ENCODE measurements around the gene MCF2L2. TPM values are rescaled to one million over a fixed set of nuclear protein-coding genes. Genes with fewer than 3 reads are reported as not detected.

MCF2L2 gene
- total RNA-seq, 1 donor from 2014 or later, result not detected

DNA sequence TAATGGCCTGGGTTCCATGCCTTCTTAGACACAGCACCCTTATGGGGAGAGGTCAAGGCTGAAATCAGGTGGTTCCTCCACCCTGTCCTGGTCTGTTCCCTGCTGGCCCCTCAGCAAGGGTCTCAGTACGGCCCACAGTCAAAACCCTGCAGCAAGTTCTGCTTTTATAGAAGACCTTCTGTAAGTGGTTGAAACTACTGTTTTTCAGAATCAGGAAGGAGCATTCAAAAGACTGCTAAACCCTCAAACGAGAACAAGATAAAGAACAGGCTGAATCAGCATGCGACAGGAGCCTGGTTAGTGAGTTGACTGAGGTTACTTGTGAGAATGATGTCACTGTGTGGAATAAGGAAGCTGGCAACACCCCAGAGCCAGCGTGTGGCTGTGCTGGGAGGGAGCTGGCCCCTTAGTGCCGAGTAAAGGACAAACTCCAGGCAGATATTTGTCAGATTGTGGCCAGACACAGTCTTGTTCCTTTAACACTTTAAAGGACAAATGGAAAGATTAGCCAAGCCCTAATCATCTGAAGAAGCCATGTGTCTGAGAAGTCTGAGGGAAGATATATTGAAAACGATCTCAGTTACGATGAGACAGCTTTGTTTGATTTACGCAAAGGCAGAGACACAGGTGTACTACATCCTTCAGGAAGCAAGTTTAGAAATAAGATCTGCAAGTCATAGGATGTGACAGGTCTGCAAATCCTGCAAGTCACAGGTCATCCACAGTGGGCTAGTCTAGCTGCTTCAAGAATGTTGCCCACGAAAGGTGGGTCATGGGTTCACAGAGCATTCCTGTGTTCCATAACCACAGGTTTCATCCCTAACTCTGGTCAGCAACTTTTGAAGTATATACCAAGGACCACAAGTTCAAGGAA is 121.4 kb downstream of the MCF2L2 start:
- peak; percentile 61 to 85 for DNase-seq (ENCODE audit: low spot score in 2 of 2)
- Histone ChIP-seq H3K4me1 (no peaks in the 10 kb centered on the region), H3K36me3 (no peaks in the 10 kb centered on the region), H3K4me3 (no peak overlapping the region), H3K27me3 (no peaks in the 10 kb centered on the region), H3K9me3 (no peaks in the 10 kb centered on the region), H3K27ac (no peak overlapping the region)
- intact Hi-C loops (cut with DNase I), result no loop called here
- TF ChIP-seq, protein P1, sequence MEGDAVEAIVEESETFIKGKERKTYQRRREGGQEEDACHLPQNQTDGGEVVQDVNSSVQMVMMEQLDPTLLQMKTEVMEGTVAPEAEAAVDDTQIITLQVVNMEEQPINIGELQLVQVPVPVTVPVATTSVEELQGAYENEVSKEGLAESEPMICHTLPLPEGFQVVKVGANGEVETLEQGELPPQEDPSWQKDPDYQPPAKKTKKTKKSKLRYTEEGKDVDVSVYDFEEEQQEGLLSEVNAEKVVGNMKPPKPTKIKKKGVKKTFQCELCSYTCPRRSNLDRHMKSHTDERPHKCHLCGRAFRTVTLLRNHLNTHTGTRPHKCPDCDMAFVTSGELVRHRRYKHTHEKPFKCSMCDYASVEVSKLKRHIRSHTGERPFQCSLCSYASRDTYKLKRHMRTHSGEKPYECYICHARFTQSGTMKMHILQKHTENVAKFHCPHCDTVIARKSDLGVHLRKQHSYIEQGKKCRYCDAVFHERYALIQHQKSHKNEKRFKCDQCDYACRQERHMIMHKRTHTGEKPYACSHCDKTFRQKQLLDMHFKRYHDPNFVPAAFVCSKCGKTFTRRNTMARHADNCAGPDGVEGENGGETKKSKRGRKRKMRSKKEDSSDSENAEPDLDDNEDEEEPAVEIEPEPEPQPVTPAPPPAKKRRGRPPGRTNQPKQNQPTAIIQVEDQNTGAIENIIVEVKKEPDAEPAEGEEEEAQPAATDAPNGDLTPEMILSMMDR (IDR thresholded peaks at IDR 0.05), result no peak

DNA sequence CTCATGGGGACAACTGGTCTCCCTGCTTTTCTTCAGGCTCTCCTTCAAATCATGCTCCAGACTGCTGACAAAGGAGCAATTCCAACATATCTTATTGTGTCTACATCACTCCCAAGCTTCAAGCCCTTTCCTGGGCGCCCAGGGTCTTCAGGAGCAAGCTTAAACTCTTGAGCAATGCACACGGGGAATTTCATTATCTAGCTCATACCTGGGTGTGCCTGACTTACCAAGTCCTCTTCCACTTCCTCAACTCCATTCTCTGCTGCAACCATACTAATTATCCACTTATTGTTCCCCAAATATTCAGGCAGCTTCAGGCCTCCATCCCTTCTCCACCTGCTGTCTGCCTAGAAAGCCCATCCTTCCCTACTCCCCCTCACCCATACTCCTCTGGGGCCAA is 124.7 kb downstream of the MCF2L2 start:
- no peaks in the 10 kb centered on the region for H3K36me3 ChIP-seq
- no peaks in the 10 kb centered on the region for H3K27me3 ChIP-seq
- H3K9me3 ChIP-seq, result no peaks in the 10 kb centered on the region
- no peak for DNase-seq (ENCODE audit: low spot score in 2 of 2)
- intact Hi-C loops (cut with DNase I), result no loop called here
- H3K4me3 ChIP-seq, result no peak overlapping the region
- no peak overlapping the region for H3K27ac ChIP-seq
- no peaks in the 10 kb centered on the region for H3K4me1 ChIP-seq
- TF ChIP-seq, protein P1 (IDR thresholded peaks at IDR 0.05), result no peak

DNA sequence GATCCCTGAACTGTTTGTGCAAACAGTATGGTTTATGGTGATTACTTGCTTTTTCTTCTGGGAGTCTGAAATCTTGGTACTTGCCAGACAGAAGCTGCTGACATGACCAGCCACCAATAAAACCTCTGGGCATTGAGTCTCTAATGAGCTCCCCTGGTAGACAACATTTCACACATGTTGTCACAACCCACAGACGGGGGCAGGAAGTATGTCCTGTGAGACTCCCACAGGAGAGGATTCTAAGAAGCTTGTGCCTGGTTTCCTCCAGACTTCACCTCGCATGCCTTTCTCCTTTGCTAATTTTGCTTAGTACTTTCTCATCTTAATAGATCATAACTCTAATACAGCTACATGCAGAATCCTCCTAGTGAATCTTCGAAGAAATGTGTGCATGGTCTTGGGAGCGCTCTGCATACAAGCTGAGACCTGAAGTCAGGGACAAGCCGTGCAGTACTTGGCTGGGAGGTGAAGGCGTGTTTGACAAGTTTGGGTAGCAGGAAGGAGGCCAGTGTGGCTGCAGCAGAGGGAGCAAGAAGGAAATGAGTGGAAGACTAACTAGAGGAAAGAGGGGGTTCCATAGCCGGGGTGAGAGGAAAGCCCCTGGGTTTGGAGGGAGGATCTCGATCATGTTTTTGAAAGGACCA is 126.4 kb downstream of the MCF2L2 start:
- Histone ChIP-seq H3K27ac (no peak overlapping the region), H3K27me3 (no peaks in the 10 kb centered on the region), H3K36me3 (no peaks in the 10 kb centered on the region), H3K9me3 (no peaks in the 10 kb centered on the region), H3K4me1 (no peaks in the 10 kb centered on the region), H3K4me3 (no peak overlapping the region)
- TF ChIP-seq, protein P1 (IDR thresholded peaks at IDR 0.05), result no peak
- intact Hi-C loops (cut with DNase I), result no loop called here
- DNase-seq (ENCODE audit: low spot score in 2 of 2), result no peak

DNA sequence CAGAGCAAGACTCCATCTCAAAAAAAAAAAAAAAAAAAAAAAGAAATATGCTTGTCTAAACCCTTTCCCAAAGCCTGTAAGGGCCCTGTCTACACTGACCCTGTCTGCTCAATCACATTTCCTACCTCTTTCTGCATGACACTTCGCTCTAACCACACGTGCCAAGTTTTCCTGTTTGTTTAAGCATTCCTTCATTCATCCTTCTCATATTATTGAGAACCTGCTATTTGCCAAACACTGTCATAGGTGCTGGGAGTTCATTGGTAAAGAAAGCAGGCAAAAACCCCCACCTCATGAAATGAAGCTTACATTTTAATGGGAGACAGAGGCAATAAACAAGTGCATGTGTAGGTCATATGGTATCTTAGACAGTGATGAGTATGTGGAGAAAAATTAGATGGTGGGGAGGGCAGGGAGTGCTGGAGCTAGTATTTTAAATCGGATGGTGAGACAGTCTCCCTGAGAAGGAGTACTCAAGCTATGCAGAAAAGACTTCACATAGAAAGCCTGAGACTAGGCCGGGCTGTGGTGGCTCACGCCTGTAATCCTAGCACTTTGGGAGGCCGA is 127.3 kb downstream of the MCF2L2 start:
- intact Hi-C loops (cut with DNase I), result no loop called here
- H3K4me1 ChIP-seq, result no peaks in the 10 kb centered on the region
- TF ChIP-seq, protein P1 (IDR thresholded peaks at IDR 0.05), result no peak
- no peak overlapping the region for H3K4me3 ChIP-seq
- no peaks in the 10 kb centered on the region for H3K27me3 ChIP-seq
- no peaks in the 10 kb centered on the region for H3K36me3 ChIP-seq
- no peak overlapping the region for H3K27ac ChIP-seq
- no peak for DNase-seq (ENCODE audit: low spot score in 2 of 2)
- no peaks in the 10 kb centered on the region for H3K9me3 ChIP-seq

DNA sequence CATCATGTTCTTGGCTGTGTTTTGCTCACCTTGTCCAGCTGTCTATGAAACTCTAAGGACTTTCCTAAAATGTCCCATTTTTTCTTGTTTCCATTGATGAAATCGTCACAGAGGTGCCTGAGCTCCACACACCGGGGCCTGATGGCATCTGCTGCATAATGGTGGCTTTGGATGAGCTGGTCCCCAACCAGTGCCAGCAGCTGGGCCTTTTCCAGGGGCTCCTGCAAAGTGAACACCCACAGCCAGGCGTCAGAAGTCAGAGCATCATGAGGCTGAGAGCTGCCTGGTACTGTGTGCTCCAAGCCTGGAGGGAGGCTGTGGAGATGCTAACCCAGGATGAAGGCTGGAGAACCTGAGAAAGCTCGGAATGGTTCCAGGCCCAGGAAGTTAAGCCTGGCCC is 128.4 kb downstream of the MCF2L2 start:
- Histone ChIP-seq H3K27me3 (no peaks in the 10 kb centered on the region), H3K9me3 (no peaks in the 10 kb centered on the region), H3K36me3 (no peaks in the 10 kb centered on the region), H3K4me1 (no peaks in the 10 kb centered on the region), H3K27ac (no peak overlapping the region), H3K4me3 (no peak overlapping the region)
- TF ChIP-seq, protein P1 (IDR thresholded peaks at IDR 0.05), result no peak
- DNase-seq (ENCODE audit: low spot score in 2 of 2), result no peak
- intact Hi-C loops (cut with DNase I), result no loop called here
